GM12864 (cell line): ENCODE results near the gene GALNT9.
"Not testable (repeated sequence)": the region's sequence is repeated elsewhere in the genome, so short reads cannot be mapped to it uniquely, and the experiment has no call there.

Source experiments
- DNase-seq: peaks from one replicate; pipeline ENCODE4 v3.0.0-alpha.2; 2011; ENCODE audit warnings: low read depth
- H3K4me3 ChIP-seq: 2 replicates; pipeline ENCODE4 v1.5.1; 2011; ENCODE audit warnings: mild to moderate bottlenecking, low read depth, low read length, control low read depth
- TF ChIP-seq, protein P1 (sequence below): IDR thresholded peaks from 2 replicates; pipeline ENCODE4 v1.5.1; 2011; ENCODE audit warnings: low read depth, mild to moderate bottlenecking, moderate library complexity, low read length, control low read depth, inconsistent platforms; ENCODE audit errors: missing control alignments

Gene GALNT9

DNA sequence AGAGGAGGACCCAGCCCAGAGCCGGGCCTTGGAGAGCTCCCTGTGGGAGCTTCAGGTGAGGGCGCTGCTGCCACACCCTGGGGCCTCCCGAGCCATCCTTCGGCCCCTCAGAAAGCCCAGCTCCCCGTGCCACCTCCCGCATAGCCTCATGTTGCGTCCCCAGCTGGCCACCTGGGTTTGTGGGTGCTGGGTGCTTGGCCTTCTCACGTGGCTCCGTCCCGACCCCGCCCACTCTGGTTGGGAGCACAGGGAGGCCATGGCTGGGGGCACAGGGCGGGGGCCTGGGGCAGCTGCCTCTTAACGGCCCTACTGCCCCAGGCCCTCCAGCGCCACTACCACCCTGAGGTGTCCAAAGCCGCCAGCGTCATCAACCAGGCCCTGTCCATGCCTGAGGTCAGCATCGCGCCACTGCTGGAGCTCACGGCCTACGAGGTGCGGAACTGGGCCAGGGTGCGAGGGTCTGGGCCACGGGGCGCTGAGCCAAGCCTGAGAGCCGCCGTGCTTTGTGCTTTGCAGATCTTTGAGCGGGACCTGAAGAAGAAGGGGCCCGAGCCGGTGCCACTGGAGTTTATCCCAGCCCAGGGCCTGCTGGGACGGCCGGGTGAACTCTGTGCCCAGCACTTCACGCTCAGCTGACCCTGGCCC, 177.5 kb downstream of the GALNT9 start:
- TF ChIP-seq, protein P1, sequence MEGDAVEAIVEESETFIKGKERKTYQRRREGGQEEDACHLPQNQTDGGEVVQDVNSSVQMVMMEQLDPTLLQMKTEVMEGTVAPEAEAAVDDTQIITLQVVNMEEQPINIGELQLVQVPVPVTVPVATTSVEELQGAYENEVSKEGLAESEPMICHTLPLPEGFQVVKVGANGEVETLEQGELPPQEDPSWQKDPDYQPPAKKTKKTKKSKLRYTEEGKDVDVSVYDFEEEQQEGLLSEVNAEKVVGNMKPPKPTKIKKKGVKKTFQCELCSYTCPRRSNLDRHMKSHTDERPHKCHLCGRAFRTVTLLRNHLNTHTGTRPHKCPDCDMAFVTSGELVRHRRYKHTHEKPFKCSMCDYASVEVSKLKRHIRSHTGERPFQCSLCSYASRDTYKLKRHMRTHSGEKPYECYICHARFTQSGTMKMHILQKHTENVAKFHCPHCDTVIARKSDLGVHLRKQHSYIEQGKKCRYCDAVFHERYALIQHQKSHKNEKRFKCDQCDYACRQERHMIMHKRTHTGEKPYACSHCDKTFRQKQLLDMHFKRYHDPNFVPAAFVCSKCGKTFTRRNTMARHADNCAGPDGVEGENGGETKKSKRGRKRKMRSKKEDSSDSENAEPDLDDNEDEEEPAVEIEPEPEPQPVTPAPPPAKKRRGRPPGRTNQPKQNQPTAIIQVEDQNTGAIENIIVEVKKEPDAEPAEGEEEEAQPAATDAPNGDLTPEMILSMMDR, result no peak
- H3K4me3 ChIP-seq, result no peak overlapping the region
- no peak for DNase-seq

DNA sequence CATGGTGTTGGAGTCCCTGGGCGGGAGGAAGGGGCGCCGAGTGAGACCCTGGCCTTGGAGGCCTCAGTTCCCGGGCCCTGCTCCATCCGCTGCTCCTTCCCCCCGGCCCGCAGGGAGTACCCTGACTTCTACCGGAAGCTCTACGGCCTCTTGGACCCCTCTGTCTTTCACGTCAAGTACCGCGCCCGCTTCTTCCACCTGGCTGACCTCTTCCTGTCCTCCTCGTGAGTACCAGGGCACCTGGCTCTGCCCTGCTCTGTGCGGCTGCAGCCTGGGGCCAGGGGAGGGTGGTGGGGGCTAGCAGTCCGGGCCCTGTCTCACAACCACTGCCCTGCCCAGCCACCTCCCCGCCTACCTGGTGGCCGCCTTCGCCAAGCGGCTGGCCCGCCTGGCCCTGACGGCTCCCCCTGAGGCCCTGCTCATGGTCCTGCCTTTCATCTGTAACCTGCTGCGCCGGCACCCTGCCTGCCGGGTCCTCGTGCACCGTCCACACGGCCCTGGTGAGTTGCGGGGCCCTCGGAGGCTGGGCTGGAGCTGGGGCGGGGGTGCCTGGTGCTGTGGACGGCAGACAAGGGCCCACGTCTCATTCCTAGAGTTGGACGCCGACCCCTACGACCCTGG, 178.1 kb downstream of the GALNT9 start:
- DNase-seq, result no peak
- no peak overlapping the region for H3K4me3 ChIP-seq
- TF ChIP-seq, protein P1, result no peak

DNA sequence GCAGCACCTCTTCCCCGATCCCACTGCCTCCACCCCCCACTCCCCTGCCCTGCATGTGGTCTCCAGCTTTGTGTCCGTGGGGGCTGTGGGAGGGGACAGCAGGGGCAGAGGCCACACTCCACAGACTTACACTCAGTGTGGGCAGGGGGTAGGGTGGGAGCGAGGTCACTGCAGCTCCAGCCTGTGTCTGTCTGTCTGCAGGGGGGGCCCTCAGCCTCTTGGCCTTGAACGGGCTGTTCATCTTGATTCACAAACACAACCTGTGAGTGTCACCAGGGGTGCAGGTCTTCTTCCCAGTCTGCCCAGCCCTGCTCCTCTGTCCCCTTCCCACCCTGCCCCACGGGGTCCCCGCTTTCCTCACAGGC, 178.6 kb downstream of the GALNT9 start:
- H3K4me3 ChIP-seq, result no peak overlapping the region
- no peak for DNase-seq
- TF ChIP-seq, protein P1, result no peak

DNA sequence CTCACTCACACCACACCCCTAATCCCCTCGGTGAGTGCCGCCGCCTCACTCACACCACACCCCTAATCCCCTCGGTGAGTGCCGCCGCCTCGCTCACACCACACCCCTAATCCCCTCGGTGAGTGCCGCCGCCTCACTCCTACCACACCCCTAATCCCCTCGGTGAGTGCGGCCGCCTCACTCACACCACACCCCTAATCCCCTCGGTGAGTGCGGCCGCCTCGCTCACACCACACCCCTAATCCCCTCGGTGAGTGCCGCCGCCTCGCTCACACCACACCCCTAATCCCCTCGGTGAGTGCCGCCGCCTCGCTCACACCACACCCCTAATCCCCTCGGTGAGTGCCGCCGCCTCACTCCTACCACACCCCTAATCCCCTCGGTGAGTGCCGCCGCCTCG, 179.9 kb downstream of the GALNT9 start:
- H3K4me3 ChIP-seq, DNase-seq: not testable (repeated sequence)

DNA sequence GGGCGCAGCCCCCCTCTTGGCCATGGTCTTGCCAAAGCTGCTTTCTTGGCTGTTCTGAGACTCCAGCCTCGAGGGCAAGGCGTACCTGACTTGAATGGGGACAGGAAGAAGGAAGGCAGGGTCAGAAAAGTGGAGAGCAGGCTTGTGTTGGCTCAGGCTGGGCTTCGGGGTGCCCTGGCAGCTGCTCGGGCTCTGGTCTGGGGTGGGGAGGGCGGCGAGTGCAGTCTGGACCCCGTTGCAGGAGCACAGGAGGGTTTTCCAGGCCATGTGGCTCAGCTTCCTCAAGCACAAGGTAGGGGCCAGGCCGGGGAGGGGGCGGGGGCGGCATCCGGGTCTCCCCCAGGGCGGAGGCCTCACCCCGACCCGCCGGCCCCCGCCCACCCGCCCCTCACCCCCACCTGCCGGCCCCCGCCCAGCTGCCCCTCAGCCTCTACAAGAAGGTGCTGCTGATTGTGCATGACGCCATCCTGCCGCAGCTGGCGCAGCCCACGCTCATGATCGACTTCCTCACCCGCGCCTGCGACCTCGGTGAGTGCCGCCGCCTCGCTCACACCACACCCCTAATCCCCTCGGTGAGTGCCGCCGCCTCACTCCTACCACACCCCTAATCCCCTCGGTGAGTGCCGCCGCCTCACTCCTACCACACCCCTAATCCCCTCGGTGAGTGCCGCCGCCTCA, 180.9 kb downstream of the GALNT9 start:
- no peak overlapping the region for H3K4me3 ChIP-seq
- no peak for DNase-seq
- TF ChIP-seq, protein P1, result no peak

DNA sequence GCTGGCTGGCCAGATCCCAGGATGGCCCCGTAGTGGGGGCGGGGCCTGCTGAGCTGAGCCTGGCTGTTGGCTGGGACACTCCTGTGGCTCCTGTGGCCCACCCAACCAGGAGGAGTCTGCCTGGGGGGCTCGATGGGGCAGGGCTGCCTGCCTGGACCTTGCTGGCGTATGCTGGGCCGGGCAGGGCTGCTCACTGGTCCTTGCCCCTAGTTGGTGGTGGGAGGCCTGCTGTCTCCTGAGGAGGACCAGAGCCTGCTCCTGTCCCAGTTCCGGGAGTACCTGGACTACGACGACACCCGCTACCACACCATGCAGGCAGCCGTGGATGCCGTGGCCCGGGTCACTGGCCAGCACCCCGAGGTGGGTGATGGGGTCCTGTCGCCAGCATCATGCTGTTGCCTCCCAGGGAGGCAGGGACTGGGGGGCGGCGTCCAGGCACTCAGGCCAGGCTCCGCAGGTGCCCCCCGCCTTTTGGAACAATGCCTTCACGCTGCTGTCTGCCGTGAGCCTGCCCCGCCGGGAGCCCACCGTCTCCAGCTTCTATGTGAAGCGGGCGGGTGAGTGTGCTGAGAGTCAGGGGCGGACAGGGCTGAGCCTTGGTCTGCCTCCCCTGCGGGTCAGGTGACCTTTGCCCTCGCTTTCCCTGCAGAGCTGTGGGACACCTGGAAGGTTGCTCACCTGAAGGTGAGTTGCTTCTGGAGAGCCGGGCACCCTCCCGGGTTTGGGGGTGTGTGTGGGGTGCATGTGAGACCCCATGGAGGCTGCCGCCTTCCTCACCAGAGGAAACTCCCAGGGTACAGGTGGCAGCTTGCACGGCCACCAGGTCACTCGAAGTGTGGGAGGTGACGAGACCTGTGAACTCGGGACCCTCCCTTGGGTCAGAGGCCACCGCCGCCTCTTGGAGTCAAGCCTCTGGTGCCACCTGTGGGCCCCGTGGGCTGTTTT, 181.7 kb downstream of the GALNT9 start:
- TF ChIP-seq, protein P1, result no peak
- DNase-seq, result no peak

More for the DNA sequence above, 181.7 kb downstream of the GALNT9 start:
- H3K4me3 ChIP-seq, result no peak overlapping the region
